Chondrocyte (in vitro differentiated cells): Measurements from ENCODE around the gene RALGPS1. TPM values are rescaled to one million over a fixed set of nuclear protein-coding genes. Genes with fewer than 3 reads are reported as not detected.

ENCODE experiments used
- DNase-seq: peaks from one replicate; pipeline ENCODE4 v3.0.0; 2021; ENCODE audit warnings: mixed read lengths, low spot score
- H3K27ac Mint-ChIP-seq: one replicate; pipeline ENCODE4 v1.8.0; 2021; ENCODE audit warnings: mild to moderate bottlenecking, moderate library complexity, mixed read lengths; ENCODE audit not compliant: unreplicated experiment
- H3K27me3 Mint-ChIP-seq: 2 replicates; pipeline ENCODE4 v1.8.0; 2021; ENCODE audit warnings: low read depth, mixed read lengths
- H3K36me3 Mint-ChIP-seq: 2 replicates; pipeline ENCODE4 v1.8.0; 2021; ENCODE audit warnings: low read depth, mixed read lengths
- H3K4me1 Mint-ChIP-seq: 2 replicates; pipeline ENCODE4 v1.8.0; 2021; ENCODE audit warnings: low read depth, mild to moderate bottlenecking, mixed read lengths
- H3K4me3 Mint-ChIP-seq: one replicate; pipeline ENCODE4 v1.8.0; 2021; ENCODE audit warnings: mild to moderate bottlenecking, moderate library complexity, mixed read lengths; ENCODE audit not compliant: unreplicated experiment
- H3K9me3 Mint-ChIP-seq: 2 replicates; pipeline ENCODE4 v1.8.0; 2021; ENCODE audit warnings: low read depth, mixed read lengths
- total RNA-seq: library from RNA; stranded (reverse); gene quantifications from 3 replicates; pipeline ENCODE4 v1.2.1, GENCODE V29; 2021
- TF ChIP-seq, protein P1 (sequence below): fragments of 200-600 bp; sonication (generic); IDR thresholded peaks from 2 replicates; pipeline ENCODE4 v1.5.0; 2021; ENCODE audit warnings: antibody characterized with exemption, mild to moderate bottlenecking, moderate library complexity

RALGPS1 gene
- total RNA-seq, 1 donor from 2014 or later: 8.1 TPM

GRCh38 chr9:127181315-127181580 is 266.7 kb downstream of the RALGPS1 start:
- Mint-ChIP-seq H3K9me3 (no peaks in the 10 kb centered on the region), H3K27ac (no peak overlapping the region), H3K27me3 (no peaks in the 10 kb centered on the region), H3K4me3 (no peak overlapping the region), H3K36me3 (no peaks in the 10 kb centered on the region), H3K4me1 (peaks cover 58% of the 10 kb centered on the region)
- DNase-seq: peak; percentile 41
- TF ChIP-seq, protein P1, sequence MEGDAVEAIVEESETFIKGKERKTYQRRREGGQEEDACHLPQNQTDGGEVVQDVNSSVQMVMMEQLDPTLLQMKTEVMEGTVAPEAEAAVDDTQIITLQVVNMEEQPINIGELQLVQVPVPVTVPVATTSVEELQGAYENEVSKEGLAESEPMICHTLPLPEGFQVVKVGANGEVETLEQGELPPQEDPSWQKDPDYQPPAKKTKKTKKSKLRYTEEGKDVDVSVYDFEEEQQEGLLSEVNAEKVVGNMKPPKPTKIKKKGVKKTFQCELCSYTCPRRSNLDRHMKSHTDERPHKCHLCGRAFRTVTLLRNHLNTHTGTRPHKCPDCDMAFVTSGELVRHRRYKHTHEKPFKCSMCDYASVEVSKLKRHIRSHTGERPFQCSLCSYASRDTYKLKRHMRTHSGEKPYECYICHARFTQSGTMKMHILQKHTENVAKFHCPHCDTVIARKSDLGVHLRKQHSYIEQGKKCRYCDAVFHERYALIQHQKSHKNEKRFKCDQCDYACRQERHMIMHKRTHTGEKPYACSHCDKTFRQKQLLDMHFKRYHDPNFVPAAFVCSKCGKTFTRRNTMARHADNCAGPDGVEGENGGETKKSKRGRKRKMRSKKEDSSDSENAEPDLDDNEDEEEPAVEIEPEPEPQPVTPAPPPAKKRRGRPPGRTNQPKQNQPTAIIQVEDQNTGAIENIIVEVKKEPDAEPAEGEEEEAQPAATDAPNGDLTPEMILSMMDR: no peak

- TF ChIP-seq, protein P1: no peak
- H3K4me1 Mint-ChIP-seq: peaks cover 62% of the 10 kb centered on the region
- no peaks in the 10 kb centered on the region for H3K9me3 Mint-ChIP-seq
- no peak for DNase-seq
- H3K4me3 Mint-ChIP-seq: no peak overlapping the region
- no peaks in the 10 kb centered on the region for H3K36me3 Mint-ChIP-seq
- H3K27me3 Mint-ChIP-seq: no peaks in the 10 kb centered on the region
- H3K27ac Mint-ChIP-seq: no peak overlapping the region
Measured at GRCh38 chr9:127181595-127182190, 267.1 kb downstream of the RALGPS1 start.

DNA sequence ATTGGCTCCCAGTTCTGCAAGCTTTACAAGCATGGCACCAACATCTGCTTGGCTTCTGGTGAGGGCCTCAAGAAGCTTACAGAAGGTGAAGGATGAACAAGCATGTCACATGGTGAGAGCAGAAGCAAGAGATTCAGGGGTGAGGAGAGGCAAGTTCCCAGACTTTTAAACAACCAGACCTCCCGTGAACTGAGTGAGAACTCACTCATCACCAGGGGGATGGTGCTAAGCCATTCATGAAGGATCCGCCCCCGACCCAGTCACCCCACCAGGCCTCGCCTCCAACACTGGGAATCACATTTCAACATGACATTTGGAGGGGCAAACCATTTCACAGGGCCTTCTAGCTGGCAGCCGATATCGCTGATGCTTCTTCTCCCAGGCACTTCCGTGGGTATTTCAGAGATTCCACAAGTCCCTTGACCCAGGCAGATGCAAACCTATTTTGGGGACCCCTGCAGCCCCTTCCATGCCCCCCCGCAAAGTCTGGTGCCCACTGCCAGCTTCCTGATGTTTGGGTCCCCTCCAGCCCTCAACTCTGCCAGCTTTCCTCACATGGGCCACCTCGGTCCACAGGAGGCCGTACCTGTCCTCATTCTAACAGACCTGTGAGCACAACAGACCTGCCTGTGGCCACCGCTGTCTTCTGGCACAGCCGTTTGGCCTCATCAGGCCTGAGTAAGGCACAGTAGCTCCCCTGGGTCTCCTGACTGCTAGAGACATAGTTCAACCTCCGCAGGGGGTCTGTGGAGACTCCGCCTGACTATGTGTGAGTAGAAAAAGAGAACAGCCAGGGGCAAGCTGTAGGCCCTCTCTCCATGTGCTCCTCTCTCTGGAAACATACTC is 268.5 kb downstream of the RALGPS1 start:
- Mint-ChIP-seq H3K36me3 (no peaks in the 10 kb centered on the region), H3K27me3 (no peaks in the 10 kb centered on the region), H3K4me3 (no peak overlapping the region), H3K27ac (no peak overlapping the region), H3K9me3 (no peaks in the 10 kb centered on the region), H3K4me1 (peaks cover 76% of the 10 kb centered on the region)
- TF ChIP-seq, protein P1: no peak
- peak; percentile 66 for DNase-seq

DNA sequence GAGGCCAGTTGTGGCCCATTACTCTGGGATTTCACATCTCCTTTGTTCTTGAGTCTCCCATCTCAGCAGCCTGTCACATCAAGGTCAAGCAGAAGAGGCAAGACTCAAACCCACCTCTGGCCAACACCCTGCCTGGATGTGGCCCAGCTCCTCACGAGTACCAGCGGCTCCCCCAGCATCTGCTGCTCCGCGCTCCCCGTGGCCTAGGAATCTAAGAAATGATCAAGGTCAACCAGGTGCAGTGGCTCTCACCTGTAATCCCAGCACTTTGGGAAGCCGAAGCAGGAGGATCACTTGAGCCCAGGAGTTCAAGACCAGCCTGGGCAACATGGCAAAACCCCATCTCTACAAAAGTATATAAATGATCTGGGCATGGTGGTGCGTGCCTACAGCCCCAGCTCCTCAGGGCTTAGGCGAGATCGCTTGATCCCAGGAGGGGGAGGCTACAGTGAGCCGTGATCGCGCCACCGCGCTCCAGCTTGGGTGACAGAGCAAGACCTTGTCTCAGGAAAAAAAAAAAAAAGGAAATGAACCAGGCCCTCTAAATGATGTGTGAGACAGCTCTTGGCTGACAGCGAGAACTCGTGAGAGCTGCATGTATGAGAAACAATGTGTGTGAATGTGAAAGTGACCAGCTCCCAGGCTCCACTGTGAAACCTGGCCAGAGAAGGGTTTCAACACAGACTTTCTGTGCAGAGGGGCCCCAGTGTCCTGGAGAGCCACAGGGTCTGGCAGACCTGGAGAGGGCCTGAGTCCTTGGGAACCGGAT is 269.4 kb downstream of the RALGPS1 start:
- TF ChIP-seq, protein P1: no peak
- peak; percentile 51 for DNase-seq
- Mint-ChIP-seq H3K4me1 (peaks cover 70% of the 10 kb centered on the region), H3K27me3 (no peaks in the 10 kb centered on the region), H3K27ac (peak overlapping the region; percentile 77), H3K9me3 (no peaks in the 10 kb centered on the region), H3K36me3 (no peaks in the 10 kb centered on the region), H3K4me3 (no peak overlapping the region)

DNA sequence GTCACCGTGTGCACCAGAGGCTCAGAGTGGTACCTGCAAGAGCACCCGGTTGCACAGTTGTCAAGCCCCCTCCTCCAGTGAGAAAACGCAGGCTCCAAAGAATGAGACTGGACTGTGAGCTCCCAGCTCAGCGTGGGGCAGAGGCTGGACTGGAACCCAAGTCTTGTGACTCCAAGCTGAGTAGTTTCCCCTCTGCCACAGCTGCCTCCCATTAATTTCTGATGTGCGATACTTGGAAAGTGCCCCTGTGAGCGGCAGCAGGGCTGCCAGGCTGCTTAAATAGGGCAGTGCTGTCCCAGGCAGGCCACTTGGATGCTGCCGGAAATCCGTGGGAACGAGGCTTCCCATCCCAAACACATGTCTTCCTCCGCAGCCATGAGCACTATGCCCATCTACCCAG is 270.1 kb downstream of the RALGPS1 start:
- DNase-seq: peak; percentile 54
- Mint-ChIP-seq H3K27me3 (no peaks in the 10 kb centered on the region), H3K4me3 (no peak overlapping the region), H3K4me1 (peaks cover 64% of the 10 kb centered on the region), H3K36me3 (no peaks in the 10 kb centered on the region), H3K9me3 (no peaks in the 10 kb centered on the region), H3K27ac (peak overlapping the region; percentile 99)
- TF ChIP-seq, protein P1: no peak
